ENCODE data around the gene MOB3B. TPM values are rescaled to one million over a fixed set of nuclear protein-coding genes. Genes with fewer than 3 reads are reported as not detected.

The MOB3B gene
- total RNA-seq, 1 donor from 2014 or later = 14.0 TPM

DNA sequence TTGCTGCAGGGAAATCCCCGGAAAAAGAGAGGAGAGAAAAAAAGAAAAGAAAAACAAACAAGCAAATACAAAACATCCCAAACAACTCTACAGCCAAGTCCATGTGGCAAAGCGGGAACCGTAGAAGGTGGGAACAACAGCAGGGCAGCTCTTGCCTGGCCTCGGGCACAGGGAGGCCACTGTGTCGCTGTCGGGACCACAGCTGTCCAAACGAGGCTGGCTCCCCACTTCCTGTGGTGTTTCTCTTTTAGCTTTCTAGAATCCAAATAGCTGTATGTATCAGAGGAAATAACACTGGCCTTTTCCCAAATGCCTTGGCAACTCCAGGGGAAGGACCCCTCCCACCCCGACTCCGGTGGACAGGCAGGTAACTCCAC is 191.1 kb downstream of the MOB3B start:
- Mint-ChIP-seq H3K4me1 (peaks cover 44% of the 10 kb centered on the region), H3K27me3 (ENCODE audit: insufficient read depth, low read depth) (no peaks in the 10 kb centered on the region), H3K4me3 (no peak overlapping the region), H3K36me3 (peaks cover 4% of the 10 kb centered on the region), H3K27ac (no peak overlapping the region), H3K9me3 (peaks cover 7% of the 10 kb centered on the region)
- Histone ChIP-seq H3K36me3 (peaks cover under 1% of the 10 kb centered on the region), H3K79me2 (ENCODE audit: low read depth) (peaks cover 5% of the 10 kb centered on the region), H3K27ac (no peak overlapping the region), H4K20me1 (ENCODE audit: low read depth) (no peaks in the 10 kb centered on the region), H3K4me2 (no peak overlapping the region), H3K9ac (no peak overlapping the region), H3K27me3 (no peaks in the 10 kb centered on the region), H3K4me1 (peaks cover 57% of the 10 kb centered on the region), H3F3A (ENCODE audit: low read depth) (peaks cover 40% of the 10 kb centered on the region), H3K4me3 (no peak overlapping the region), H3K9me3 (ENCODE audit: low read depth) (no peaks in the 10 kb centered on the region), H2AFZ (replicated peaks) (no peak overlapping the region)
- TF ChIP-seq EZH2 (IDR thresholded peaks at IDR 0.05) (no peak), EZH2phosphoT487 (IDR thresholded peaks at IDR 0.05) (no peak)
- TF ChIP-seq, protein P1, sequence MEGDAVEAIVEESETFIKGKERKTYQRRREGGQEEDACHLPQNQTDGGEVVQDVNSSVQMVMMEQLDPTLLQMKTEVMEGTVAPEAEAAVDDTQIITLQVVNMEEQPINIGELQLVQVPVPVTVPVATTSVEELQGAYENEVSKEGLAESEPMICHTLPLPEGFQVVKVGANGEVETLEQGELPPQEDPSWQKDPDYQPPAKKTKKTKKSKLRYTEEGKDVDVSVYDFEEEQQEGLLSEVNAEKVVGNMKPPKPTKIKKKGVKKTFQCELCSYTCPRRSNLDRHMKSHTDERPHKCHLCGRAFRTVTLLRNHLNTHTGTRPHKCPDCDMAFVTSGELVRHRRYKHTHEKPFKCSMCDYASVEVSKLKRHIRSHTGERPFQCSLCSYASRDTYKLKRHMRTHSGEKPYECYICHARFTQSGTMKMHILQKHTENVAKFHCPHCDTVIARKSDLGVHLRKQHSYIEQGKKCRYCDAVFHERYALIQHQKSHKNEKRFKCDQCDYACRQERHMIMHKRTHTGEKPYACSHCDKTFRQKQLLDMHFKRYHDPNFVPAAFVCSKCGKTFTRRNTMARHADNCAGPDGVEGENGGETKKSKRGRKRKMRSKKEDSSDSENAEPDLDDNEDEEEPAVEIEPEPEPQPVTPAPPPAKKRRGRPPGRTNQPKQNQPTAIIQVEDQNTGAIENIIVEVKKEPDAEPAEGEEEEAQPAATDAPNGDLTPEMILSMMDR (IDR thresholded peaks at IDR 0.05) = no peak
- DNase-seq (ENCODE audit: low spot score) = no peak

DNA sequence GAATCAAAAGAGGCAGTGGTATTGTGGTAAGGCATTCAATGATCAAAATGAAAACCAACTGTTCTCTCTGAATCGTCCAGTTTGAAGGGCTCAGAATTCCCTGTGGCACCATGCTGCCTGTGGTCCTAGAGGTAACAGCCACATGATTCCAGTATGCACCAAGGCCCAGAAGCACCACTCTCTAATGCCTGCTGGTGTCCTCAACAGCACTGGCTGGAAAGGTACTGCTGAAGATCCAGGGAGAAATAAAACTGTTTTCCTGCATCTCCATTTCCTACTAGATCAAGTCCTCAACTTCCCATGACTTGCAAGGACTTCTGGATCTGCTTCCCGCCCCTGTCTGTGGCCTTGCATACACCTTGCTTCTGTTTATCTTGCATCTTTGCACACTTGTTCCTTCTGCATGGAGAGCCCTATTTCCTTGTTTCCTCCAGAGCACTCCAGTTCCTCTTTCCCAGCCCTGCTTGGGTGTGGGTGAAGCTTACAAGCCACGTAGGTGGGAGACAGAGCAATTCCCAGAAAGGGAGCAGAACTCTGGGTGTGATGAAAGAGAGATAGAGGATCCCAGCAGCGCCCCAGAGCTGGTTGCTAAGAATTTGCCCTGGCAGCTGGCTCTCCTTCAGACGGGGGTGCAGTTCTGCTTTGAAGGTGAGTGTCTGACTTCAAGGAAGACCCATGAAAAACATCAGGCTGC is 191.6 kb downstream of the MOB3B start:
- no peak overlapping the region for H3K4me2 ChIP-seq
- no peak overlapping the region for H3K4me3 Mint-ChIP-seq
- H3K79me2 ChIP-seq (ENCODE audit: low read depth) = peaks cover 5% of the 10 kb centered on the region
- H3K27ac ChIP-seq = peak overlapping the region; percentile 16
- no peaks in the 10 kb centered on the region for H3K9me3 ChIP-seq (ENCODE audit: low read depth)
- H3K4me3 ChIP-seq = no peak overlapping the region
- no peaks in the 10 kb centered on the region for H3K36me3 ChIP-seq
- H3K9ac ChIP-seq = no peak overlapping the region
- no peak overlapping the region for H3K27ac Mint-ChIP-seq
- H3K4me1 Mint-ChIP-seq = peaks cover 46% of the 10 kb centered on the region
- H4K20me1 ChIP-seq (ENCODE audit: low read depth) = no peaks in the 10 kb centered on the region
- no peak for DNase-seq (ENCODE audit: low spot score)
- peaks cover 43% of the 10 kb centered on the region for H3F3A ChIP-seq (ENCODE audit: low read depth)
- TF ChIP-seq EZH2phosphoT487 (IDR thresholded peaks at IDR 0.05) (no peak), EZH2 (IDR thresholded peaks at IDR 0.05) (no peak)
- TF ChIP-seq, protein P1 (IDR thresholded peaks at IDR 0.05) = no peak
- peaks cover 60% of the 10 kb centered on the region for H3K4me1 ChIP-seq
- H3K36me3 Mint-ChIP-seq = peaks cover 3% of the 10 kb centered on the region
- H3K9me3 Mint-ChIP-seq = peaks cover 5% of the 10 kb centered on the region
- H3K27me3 Mint-ChIP-seq (ENCODE audit: insufficient read depth, low read depth) = no peaks in the 10 kb centered on the region
- H3K27me3 ChIP-seq = no peaks in the 10 kb centered on the region
- H2AFZ ChIP-seq (replicated peaks) = no peak overlapping the region

DNA sequence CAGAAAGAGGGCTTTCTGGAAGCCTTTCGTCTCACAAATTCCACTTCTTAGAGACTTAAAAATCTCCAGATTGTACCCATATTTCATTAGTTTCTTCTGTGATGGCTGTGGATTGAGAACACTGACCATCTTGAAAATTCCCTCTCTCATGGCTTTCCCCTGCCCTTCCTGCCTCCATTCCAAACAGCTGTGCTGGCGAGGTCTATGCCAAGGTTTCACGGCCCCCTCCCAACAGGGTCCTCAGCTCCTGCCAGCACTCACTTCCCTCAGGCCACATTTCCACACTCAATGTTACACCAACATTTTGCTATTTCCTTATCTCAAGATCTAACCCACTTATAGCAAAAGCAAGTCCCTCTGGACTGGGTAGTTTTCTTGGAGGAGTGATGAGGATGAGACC is 192.4 kb downstream of the MOB3B start:
- Mint-ChIP-seq H3K27ac (no peak overlapping the region), H3K36me3 (peaks cover 3% of the 10 kb centered on the region), H3K4me1 (peaks cover 46% of the 10 kb centered on the region), H3K4me3 (no peak overlapping the region), H3K9me3 (peaks cover 3% of the 10 kb centered on the region), H3K27me3 (ENCODE audit: insufficient read depth, low read depth) (no peaks in the 10 kb centered on the region)
- H4K20me1 ChIP-seq (ENCODE audit: low read depth) = no peaks in the 10 kb centered on the region
- H3K79me2 ChIP-seq (ENCODE audit: low read depth) = peaks cover 5% of the 10 kb centered on the region
- no peaks in the 10 kb centered on the region for H3K36me3 ChIP-seq
- H3F3A ChIP-seq (ENCODE audit: low read depth) = peaks cover 42% of the 10 kb centered on the region
- H3K4me3 ChIP-seq = no peak overlapping the region
- no peak overlapping the region for H2AFZ ChIP-seq (replicated peaks)
- peaks cover 60% of the 10 kb centered on the region for H3K4me1 ChIP-seq
- no peak overlapping the region for H3K9ac ChIP-seq
- H3K27ac ChIP-seq = no peak overlapping the region
- no peaks in the 10 kb centered on the region for H3K27me3 ChIP-seq
- no peaks in the 10 kb centered on the region for H3K9me3 ChIP-seq (ENCODE audit: low read depth)
- no peak for DNase-seq (ENCODE audit: low spot score)
- TF ChIP-seq, protein P1 (IDR thresholded peaks at IDR 0.05) = no peak
- no peak for TF ChIP-seq EZH2phosphoT487 (IDR thresholded peaks at IDR 0.05)
- no peak for TF ChIP-seq EZH2 (IDR thresholded peaks at IDR 0.05)
- no peak overlapping the region for H3K4me2 ChIP-seq
